OCI-LY7 (cell line): Measurements from ENCODE around the gene C1orf174.

Experiments used
- CTCF ChIP-seq: fragments of 200-600 bp; sonication (generic); conservative IDR thresholded peaks from 2 replicates; pipeline ENCODE4 v1.5.1; 2014; ENCODE audit warnings: mild to moderate bottlenecking, antibody characterized with exemption, low read length, moderate library complexity, mixed read lengths
- EZH2phosphoT487 ChIP-seq: fragments of 200-600 bp; sonication (generic); IDR thresholded peaks from 2 replicates; pipeline ENCODE4 v1.6.1; 2018; ENCODE audit warnings: low read depth, borderline replicate concordance, mild to moderate bottlenecking, mixed run types, antibody characterized with exemption, low read length, moderate library complexity, mixed read lengths

- no peak for TF ChIP-seq CTCF
- no peak for TF ChIP-seq EZH2phosphoT487
Observed at GRCh38 chr1:3890389-3891328, 9.4 kb downstream of the C1orf174 start.
